NOMO-1 treated with DMSO at 0.1 percent for 48 hours (cell line): ENCODE measurements around the gene PITPNC1.
A peak's percentile ranks its signal among the peaks of the same experiment; 100 is the strongest.
"Not testable (repeated sequence)": the region's sequence is repeated elsewhere in the genome, so short reads cannot be mapped to it uniquely, and the experiment has no call there.

ENCODE experiments used
- DNase-seq: peaks from one replicate; lab custom pipeline; 2025; ENCODE audit not compliant: unreplicated experiment; lab: John Stamatoyannopoulos, UW

Gene PITPNC1

DNA sequence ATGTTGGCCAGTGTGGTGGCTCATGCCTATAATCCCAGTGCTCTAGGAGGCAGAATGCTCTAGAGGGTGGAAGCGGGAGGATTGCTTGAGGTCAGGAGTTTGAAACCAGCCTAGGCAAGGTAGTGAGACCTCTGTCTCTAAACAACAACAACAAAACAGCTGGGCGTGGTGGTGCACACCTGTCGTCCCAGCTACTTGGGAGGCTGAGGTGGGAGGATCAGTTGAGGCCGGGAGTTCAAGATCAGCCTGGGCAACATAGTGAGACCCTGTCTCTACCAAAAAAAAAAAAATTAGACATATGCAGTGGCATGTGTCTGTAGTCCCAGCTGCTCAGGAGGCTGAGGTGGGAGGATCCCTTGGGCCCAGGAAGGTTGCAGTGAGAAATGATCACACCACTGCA, 53.4 kb downstream of the PITPNC1 start:
- not testable (repeated sequence) for DNase-seq

DNA sequence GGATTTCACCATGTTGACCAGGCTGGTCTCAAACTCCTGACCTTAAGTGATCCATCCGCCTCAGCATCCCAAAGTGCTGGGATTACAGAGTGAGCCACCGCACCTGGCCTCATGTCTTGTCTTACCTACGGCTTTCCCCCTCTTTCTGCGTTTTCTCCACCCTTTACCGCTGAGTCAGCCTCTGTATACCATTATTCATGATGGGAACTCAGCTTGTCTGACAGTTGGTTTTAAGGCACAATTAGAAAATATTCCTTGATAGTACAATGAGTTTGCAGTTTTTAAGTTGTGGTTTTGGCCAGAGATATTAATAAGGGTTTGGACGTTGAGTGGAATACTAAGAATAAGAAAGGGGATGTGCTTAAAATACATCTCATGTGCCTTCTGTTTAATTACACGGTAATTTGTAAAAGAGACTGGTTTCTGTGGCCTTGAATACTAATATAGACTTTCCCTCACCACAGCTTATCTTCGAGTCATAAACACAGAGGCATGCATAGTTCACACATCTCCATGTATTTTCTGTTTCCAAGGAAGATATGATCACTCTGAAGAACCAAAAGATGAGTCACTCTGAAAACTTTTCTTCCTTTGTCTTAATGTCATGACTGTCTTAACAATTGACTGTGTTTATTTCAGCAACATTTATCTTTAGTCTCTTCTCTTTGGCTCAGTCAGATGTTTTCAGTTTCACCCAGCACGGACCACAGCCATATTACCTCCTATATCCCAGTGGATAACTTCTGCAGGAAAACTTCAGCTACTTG, 54.4 kb downstream of the PITPNC1 start:
- DNase-seq = peak; percentile 93

DNA sequence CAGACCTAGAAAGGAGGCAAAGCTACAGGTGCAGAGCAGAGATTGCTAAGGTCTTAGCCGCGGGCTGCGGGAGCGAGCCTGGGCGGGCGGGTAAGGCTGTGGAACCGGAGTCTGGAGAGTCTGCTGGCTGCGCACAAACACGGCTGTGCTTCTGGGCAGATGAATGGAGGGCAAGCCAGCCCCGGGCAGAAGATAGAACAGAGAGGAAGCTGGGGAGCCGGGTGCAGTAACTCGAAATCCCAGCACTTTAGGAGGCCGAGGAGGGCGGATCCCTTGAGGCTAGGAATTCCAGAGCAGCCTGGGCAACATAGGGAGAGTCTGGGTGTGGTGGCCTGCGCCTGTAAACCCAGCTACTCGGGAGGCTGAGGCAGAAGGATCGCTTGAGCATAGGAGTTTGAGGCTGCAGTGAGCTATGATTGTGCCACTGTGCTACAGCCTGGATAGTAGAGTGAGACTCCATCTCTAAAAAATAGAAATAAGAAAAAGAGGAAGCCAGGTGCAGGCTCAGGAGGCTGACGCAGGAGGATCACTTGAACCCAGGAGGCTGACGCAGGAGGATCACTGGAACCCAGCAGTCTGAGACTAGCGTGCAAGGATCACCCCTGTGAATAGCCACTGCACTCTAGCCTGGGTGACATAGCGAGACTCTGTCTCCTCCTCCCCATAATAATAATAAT, 56.3 kb downstream of the PITPNC1 start:
- DNase-seq = no peak

DNA sequence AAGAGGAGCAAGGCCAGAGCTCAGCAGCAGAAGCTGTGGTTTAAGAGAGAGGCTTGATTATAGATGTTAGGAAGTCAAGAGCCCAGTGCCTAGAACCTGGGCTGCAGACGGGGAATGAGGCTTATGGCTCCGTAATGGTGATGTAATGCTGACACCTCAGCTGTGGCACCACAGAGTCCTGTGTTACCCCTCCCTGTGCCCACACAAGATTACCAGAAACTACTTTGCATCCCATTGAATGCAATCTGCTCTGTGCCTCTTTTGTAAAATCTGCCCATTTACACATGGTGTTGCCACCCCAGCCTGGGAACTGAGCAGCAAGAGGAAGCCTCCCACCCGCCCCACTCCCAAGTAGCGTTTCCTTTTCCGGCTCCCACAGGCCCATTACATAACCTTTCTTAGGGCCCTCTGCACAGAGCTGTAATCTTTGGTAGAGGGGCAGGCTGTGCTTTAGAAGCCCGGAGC, 57.0 kb downstream of the PITPNC1 start:
- peak; percentile 81 for DNase-seq

DNA sequence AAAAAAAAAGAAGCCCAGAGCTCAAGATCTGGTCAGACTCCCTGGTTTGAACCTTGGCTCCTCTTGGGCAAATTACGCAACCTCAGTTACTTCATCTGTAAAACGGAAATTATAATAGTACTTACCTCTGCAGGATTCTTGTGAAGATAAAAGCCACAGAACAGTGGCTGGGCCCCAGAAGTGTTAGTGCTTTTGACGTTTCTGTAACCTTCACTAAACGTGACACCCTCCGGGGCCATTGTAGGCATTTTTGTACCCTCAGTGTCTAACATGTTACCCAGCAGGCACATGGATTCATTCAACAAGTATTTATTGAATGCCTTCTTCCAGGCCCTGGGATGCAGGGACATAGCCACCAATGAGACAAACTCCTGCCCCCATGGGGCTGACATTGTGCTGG, 58.0 kb downstream of the PITPNC1 start:
- peak; percentile 92 for DNase-seq

DNA sequence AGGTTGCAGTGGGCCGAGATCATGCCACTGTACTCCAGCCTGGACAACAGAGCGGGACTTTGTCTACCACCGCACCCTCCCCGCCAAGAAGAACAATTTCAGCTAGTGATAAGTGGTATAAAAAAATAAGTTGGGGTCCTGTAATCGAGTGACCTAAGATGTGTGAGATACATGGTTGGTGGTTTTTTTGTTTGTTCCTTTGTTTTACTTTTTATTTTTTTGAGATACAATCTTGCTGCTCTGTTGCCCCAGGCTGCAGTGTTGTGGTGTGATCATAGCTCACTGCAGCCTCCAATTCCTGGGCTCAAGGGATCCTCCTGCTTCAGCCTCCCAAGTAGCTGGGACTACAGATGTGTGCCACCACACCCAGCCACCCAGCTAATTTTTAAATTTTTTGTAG, 58.7 kb downstream of the PITPNC1 start:
- no peak for DNase-seq

DNA sequence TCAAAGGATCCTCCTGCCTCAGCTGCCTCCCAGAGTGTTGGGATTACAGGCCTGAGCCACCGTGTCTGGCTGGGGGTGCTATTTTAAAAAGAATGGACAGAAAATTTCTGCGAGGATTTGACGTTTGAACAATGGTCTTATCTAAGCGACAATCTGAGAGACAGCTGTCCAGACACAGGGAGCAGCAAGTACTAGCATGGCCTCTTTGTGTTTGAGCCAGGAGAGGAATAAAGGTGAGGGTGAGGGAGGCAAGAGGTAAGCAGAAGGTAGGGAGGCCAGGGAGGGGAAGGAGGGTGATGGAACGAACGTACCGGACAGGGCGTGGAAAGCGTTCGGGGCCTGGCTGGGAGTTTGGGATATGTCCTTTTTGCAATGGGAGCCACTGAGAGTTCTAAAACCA, 59.2 kb downstream of the PITPNC1 start:
- DNase-seq = no peak

DNA sequence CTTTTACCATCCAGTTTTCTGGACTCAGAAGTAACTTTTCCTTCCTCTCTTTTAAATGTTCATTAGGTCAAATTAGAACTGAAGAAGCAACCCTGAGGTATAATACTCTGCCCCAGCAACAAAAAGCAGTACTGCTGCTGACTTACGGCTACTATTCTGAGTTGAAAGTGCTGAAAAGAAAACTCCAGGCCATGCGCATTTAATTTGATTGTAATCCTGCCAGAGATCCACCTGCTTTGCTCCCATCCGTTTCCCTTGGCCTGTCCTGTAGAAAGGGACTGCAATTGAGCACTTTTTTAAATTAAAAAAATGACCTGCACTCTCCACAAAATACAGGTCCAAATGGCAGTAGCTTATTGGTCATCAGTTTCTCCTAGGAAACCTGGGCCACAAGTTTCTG, 61.6 kb downstream of the PITPNC1 start:
- no peak for DNase-seq

DNA sequence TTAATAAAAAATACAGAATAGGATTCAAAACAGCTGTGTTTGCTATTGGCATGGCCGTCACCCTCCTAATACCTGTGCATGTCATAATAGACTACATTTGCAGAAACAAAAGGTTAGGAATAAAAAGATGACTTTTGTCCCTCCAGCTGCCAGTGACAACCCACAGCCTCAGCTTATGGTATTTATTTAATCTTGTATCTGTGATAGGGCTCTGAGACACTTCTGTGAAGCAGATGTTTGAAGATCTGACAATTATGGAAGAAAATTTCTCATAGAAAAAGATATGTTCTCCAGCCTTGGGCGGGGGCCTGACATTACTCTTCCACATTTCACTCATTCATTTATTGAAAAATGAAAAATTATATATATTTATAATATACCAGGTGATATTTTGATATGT, 62.2 kb downstream of the PITPNC1 start:
- DNase-seq = no peak

DNA sequence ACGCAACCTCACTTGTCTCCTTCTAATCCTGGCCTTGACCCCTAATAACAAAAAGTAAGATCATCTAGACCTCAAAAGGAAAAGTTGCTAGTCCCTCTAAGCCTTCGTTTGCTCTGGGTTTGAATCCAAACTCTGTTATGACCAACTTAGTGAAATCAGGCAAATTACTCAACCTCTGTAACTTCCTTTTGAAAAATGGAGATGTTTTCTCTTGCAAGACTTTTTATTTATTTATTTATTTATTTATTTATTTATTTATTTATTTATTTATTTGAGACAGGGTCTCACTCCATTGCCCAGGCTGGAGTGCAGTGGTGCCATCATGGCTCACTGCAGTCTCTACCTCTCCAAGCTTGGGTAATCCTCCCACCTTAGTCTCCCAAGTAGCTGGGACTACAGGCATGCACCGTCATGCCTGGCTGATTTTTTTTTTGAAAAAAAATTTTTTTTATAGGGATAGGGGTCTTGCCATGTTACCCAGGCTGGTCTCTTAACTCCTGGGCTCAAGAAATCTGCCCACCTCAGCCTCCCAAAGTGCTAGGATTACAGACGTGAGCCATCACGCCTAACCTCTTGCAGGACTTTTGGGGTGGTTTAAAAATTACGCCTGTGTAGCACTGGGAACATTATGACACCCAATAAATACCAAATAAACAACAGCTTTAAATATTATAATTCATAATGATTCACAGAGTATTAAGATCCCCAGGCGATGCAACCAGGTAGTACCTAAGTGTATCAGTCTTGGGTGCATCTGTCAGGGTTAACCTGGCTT, 63.4 kb downstream of the PITPNC1 start:
- DNase-seq = peak; percentile 16

DNA sequence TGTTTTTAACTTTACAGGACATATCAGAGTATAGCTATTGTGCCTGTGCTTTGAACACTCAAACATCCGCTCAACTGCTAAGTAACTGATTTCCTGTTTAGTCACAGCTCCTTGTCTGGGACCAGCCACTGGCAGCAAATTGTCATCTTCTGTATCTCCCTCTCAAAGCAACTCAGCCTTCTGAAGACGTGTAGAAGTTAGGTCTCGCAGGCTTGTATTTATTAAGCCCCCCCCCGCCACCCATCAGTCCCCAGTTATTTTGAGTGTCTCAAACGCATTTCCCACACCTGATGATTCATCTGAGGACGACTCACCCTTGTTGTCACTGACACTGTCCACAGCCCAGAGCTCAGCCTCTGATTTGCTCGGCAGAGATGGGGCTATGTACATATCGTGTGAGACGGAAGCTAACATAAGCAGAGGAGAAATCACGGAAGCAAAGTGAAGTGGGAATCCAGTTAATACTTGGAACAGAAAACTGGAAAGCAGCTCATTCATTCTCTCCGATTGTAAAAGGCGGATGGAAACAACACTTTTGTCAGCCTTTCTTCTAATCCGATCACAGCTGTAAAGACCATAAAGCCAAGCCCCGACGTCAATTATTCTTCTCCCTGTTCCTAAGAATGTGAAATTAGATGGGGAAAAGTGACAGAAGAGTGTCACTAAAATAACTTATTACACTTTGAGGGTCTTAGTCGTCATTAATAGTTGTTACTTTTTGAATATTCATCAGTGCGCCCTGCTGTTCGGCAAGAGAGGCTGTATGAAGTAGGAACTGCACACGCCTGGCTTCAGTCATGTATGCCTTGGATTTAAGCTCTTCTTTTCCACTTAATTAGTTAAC, 64.2 kb downstream of the PITPNC1 start:
- DNase-seq = peak; percentile 78

DNA sequence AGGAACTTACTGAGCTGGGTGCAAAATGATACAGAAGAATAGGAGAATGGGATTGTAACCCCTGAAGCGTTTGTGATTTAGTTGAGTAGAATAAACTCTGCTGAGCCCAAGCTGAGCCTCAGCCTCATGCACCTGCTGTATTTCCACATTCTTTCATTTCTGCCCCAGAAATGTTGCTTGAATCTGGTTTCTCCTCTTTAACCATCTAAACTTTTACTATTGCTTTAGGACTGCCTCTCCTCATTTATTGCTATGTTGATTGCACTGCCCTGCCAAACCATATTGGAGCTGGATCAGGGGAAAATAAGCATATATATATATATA, 64.8 kb downstream of the PITPNC1 start:
- no peak for DNase-seq

DNA sequence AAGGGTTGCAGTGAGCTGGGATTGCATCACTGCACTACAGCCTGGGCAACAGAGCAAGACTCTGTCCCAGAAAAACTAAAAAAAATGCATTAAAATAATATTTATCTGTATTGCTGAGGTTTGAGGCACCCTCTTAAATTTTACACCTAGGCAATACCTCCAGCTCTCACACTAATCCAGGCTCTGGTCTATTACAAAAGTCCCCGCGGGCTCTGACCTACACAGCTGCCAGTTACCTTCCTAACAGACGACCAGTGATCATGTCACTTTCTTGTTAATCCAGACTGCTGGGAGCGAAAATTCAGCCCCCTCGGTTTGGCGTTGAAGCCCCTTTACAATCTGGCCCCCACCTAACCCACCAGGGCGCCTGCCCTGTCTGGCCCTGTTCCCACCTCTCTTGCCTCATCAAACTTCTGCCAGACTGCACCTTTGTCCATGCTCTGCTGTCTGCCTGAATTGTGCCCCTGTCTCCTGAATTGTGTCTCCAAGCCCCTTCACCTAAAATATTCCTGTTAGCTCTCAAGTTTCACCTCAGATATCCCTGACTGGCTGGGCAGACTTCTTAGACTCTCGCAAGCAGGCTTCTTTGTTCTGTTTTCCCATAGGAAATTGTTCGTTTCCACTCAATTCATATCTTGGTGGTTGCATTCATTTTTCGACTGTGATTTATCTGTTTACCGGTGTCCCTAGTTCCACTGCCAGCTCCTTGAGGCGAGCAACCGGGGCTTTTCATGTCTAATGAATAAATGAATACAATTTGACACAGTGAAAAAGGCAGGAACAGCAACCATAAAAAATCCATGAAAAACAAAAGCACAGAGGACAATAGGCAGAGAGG, 65.9 kb downstream of the PITPNC1 start:
- DNase-seq = no peak

DNA sequence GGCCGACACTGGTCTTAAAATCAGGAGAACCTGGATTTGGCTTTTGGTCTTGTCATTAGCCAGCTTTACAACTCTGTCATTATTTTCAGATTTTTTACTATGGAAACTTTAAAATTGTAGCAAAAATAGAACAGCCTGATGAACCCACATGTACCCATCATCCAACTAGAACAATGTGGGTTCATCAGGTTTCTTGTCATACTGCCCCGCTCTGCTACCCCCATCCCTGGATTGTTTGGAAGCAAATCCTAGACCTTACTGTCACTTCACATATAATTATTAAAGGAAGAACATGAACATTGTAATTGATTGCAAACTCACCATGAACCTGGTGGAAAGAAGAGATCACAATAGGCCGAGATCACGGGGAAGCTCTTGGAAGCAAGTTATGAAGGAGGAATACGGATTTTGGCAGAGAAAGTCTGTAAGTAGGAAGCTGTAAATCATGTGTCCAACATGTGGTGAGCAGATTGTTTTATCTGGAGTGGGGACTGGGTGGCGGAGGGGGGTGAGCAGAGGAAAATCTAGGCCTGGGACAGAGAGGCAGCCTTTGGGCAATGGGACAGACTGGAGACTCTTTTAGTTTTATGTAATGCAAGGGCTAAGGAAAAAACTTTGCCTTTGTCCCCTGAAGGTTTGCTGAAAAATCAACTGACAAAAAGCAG, 67.0 kb downstream of the PITPNC1 start:
- no peak for DNase-seq

DNA sequence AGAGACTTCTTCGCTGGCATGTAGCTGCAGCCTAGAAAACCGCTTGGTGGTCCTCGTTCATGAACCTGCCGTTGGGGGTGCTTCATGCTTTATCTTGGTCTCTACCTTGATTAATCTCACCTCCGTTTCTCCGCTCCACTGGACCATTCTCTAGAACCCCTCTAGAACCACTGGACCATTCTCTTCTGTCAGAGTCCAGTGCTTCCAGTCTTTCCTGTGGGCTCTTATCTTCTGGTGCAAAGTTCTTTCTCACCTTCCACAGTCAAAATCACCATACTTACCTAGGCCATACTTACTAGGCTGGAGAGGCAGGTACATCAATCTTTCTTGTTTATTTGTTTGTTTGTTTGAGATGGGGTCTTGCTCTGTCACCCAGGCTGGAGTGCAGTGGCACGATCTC, 71.4 kb downstream of the PITPNC1 start:
- DNase-seq = no peak

DNA sequence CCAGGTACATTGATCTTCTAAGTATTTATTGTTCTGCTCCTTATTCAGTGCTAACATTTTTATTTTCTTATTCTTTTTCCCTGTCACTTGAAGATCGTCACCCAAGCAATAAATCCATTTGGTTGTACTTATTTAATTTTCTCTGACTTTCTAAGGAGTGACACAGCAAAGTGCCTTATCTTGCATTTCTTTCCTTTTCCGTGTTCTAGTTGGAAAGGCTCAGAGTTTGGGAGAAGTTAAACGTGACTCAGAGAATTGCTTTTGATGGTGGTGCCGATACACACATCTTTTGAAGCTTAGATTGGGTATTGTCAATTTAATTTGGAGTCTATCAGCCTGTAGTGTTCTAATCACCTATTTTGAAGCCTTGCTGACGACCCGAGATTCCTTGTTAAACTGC, 72.0 kb downstream of the PITPNC1 start:
- no peak for DNase-seq

DNA sequence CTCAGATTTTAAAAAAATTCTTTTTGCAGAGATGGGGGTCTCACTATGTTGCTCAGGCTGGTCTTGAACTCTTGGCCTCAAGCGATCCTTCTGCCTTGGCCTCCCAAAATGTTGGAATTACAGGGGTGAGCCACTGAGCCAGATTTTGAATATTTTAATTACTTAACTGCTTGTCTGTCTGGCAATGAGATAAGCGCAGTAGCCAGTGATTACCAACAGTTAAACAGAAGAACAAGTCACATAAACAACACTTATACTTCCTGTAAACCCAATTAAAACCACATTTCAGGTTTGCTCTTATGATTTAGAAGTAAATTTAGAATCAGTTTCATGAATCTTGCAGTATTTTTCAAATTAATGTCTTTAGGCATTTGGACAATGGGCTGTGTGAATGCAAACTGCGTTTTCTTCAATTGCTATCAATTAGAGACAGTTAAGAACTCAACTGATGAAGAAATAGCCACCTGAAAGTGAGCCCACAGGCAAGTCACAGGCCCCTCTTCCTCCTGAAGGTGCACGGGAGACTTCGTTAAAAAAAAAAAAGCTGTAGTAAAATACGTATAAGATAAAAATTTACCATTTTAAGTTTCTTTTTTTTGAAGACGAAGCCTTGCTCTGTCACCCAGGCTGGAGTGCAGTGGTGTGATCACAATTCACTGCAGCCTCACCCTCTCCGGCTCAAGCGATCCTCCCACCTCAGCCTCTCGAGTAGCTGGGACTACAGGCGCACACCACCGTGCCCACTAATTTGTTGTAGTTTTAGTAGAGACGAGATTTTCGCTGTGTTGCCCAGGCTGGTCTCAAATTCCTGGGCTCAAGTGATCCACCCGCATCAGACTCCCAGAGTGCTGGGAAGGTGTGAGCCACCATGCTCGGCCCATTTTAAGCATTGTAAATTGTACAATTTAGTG, 73.0 kb downstream of the PITPNC1 start:
- no peak for DNase-seq

DNA sequence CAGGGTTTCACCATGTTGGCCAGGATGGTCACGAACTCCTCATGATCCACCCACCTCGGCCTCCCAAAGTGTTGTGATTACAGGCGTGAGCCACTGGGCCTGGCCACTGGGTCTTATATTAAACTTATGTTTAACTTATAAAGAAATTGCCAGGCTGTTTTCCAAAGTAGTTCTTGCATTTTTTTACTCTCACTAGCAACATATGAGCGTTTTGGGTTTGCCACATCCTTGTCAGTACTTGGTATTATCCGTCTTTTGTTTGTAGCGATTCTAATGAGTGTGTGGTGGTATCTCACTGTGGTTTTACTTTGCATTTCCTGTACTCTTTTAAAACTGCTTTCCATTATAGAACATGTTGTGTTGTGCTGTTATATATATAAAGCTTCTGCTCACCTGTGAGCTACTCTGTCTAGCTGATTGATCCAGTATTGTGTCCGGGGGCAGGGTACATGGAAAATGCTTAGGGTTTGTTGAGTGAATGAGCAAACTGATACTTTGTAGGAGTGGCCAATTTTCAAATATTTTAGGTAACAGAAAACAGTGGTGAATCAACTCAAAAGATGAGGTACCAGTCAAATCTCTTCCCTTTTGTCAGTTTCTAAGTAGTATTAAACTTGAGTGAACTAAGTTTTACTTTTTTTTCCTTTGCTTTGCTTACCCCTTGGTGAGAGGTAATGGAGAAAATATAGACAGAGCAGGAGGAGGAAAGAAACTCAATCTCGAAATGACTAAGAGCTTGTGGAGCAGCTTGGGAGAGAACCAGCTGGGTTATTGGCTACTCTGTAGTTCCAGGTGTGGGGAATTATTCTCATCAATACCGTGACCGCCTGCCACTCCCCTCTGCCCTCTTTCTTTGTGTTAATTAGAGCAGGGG, 75.8 kb downstream of the PITPNC1 start:
- DNase-seq = no peak
